ENCODE measurements around the gene CANT1.
"Not testable (repeated sequence)": the region's sequence is repeated elsewhere in the genome, so short reads cannot be mapped to it uniquely, and the experiment has no call there.

Gene CANT1

GRCh38 chr17:79027274-79027924 is 17.8 kb upstream of the CANT1 start:
- no peak for DNase-seq

- DNase-seq, result no peak
Measured at GRCh38 chr17:79026376-79027273, 17.1 kb upstream of the CANT1 start.

- DNase-seq, result no peak
Measured at GRCh38 chr17:79024901-79025737, 15.6 kb upstream of the CANT1 start.

- DNase-seq, result peak; percentile 67
Measured at GRCh38 chr17:79023886-79024771, 14.6 kb upstream of the CANT1 start, which contains the start of gene C1QTNF1. C1QTNF1 (plus strand) TSS chr17:79024169; CDS start chr17:79043969, 19,800 bp downstream.

- DNase-seq, result no peak
Measured at GRCh38 chr17:79023180-79023705, 13.7 kb upstream of the CANT1 start.

GRCh38 chr17:79022507-79022991 is 13.0 kb upstream of the CANT1 start:
- no peak for DNase-seq

GRCh38 chr17:79021929-79022328 is 12.4 kb upstream of the CANT1 start:
- not testable (repeated sequence) for DNase-seq

- DNase-seq, result no peak
Measured at GRCh38 chr17:79020631-79021301, 11.2 kb upstream of the CANT1 start.

GRCh38 chr17:79019632-79020584 is 10.3 kb upstream of the CANT1 start:
- peak; percentile 60 for DNase-seq

GRCh38 chr17:79019261-79019631 is 9.7 kb upstream of the CANT1 start:
- DNase-seq, result no peak

- no peak for DNase-seq
Measured at GRCh38 chr17:79018370-79018695, 8.8 kb upstream of the CANT1 start.

GRCh38 chr17:79017546-79018369 is 8.2 kb upstream of the CANT1 start:
- no peak for DNase-seq

- DNase-seq, result no peak
Measured at GRCh38 chr17:79014158-79014758, 4.7 kb upstream of the CANT1 start.

- no peak for DNase-seq
Measured at GRCh38 chr17:79012563-79013134, 3.1 kb upstream of the CANT1 start.

- no peak for DNase-seq
Measured at GRCh38 chr17:79011451-79012147, 2.0 kb upstream of the CANT1 start.

GRCh38 chr17:79010304-79010646 is 711 bp upstream of the CANT1 start:
- DNase-seq, result no peak

- DNase-seq, result no peak
Measured at GRCh38 chr17:79008666-79009387, 737 bp downstream of the CANT1 start.

Measured in RPMI8226 (cell line).